IMR-90 (cell line): ENCODE data around the gene SLC10A6. TPM values are rescaled to one million over a fixed set of nuclear protein-coding genes. Genes with fewer than 3 reads are reported as not detected.

ENCODE experiments used
- ATAC-seq: fragments of 200-7000 bp; cut with Tn5 transposase; 2 replicates; pipeline ENCODE4 v1.9.1; 2020; ENCODE audit warnings: low read depth, mild to moderate bottlenecking, moderate library complexity
- BruUV-seq: library from RNA; stranded (reverse); fragments of 400-500 nt; replicated peaks from 2 replicates; lab custom pipeline; 2021; lab: Mats Ljungman, UMichigan
- CTCF ChIA-PET: fragments of 300-600 bp; formaldehyde crosslinking; extraction: SDS; loops from one replicate; lab custom pipeline; 2021; ENCODE audit warnings: antibody characterized with exemption; lab: Yijun Ruan, JAX
- POLR2A ChIA-PET: fragments of 300-600 bp; sonication (Branson Sonifier 250); formaldehyde crosslinking; loops from one replicate; lab custom pipeline; 2022; ENCODE audit warnings: antibody characterized with exemption; ENCODE audit not compliant: unreplicated experiment; lab: Charles Lee
- DNase-seq: peaks from one replicate; pipeline ENCODE4 v3.0.0; 2013
- H2AFZ ChIP-seq: replicated peaks from 2 replicates; pipeline ENCODE3; 2013; ENCODE audit warnings: low read length, mild to moderate bottlenecking; ENCODE audit not compliant: poor library complexity
- H2AK5ac ChIP-seq: 2 replicates; pipeline ENCODE4 v1.6.1; 2013; ENCODE audit warnings: low read depth, low read length, inconsistent platforms
- H2AK9ac ChIP-seq: replicated peaks from 2 replicates; pipeline ENCODE3; 2013; ENCODE audit warnings: mild to moderate bottlenecking, low read depth, low read length, moderate library complexity; ENCODE audit not compliant: poor library complexity
- H2BK120ac ChIP-seq: 2 replicates; pipeline ENCODE4 v1.6.1; 2013; ENCODE audit warnings: low read depth, low read length, inconsistent platforms
- H2BK15ac ChIP-seq: 3 replicates; pipeline ENCODE4 v1.6.1; 2013; ENCODE audit warnings: low read depth, low read length, inconsistent platforms
- H2BK20ac ChIP-seq: 2 replicates; pipeline ENCODE4 v1.6.1; 2013; ENCODE audit warnings: low read depth, mild to moderate bottlenecking, inconsistent platforms, low read length, moderate library complexity
- H2BK5ac ChIP-seq: 2 replicates; pipeline ENCODE4 v1.6.1; 2013; ENCODE audit warnings: mild to moderate bottlenecking, low read depth, low read length, inconsistent platforms; ENCODE audit not compliant: poor library complexity, severe bottlenecking
- H3K14ac ChIP-seq: replicated peaks from 2 replicates; pipeline ENCODE4 v1.6.1; 2013; ENCODE audit warnings: low read depth, low read length, inconsistent platforms
- H3K18ac ChIP-seq: 2 replicates; pipeline ENCODE4 v1.6.1; 2013; ENCODE audit warnings: low read depth, low read length, control low read depth
- H3K23ac ChIP-seq: 2 replicates; pipeline ENCODE4 v1.6.1; 2013; ENCODE audit warnings: low read depth, low read length, inconsistent platforms
- H3K27ac ChIP-seq: 2 replicates; pipeline ENCODE4 v1.5.1; 2013; ENCODE audit warnings: mild to moderate bottlenecking, control low read depth, low read length; ENCODE audit not compliant: insufficient read depth
- H3K27me3 ChIP-seq: 2 replicates; pipeline ENCODE4 v1.6.1; 2013; ENCODE audit warnings: low read length; ENCODE audit not compliant: control insufficient read depth, insufficient read depth
- H3K36me3 ChIP-seq: 2 replicates; pipeline ENCODE4 v1.6.1; 2013; ENCODE audit warnings: low read length, mixed read lengths; ENCODE audit not compliant: control insufficient read depth, insufficient read depth
- H3K4ac ChIP-seq: 2 replicates; pipeline ENCODE4 v1.6.1; 2013; ENCODE audit warnings: low read depth, low read length, inconsistent platforms
- H3K4me1 ChIP-seq: 2 replicates; pipeline ENCODE4 v1.6.1; 2013; ENCODE audit warnings: low read length, mixed read lengths; ENCODE audit not compliant: control insufficient read depth, insufficient read depth
- H3K4me2 ChIP-seq: 2 replicates; pipeline ENCODE4 v1.6.1; 2013; ENCODE audit warnings: low read depth, mild to moderate bottlenecking, control low read depth, low read length, moderate library complexity
- H3K4me3 ChIP-seq: 2 replicates; pipeline ENCODE4 v1.5.1; 2013; ENCODE audit warnings: low read depth, mild to moderate bottlenecking, control low read depth, low read length, moderate library complexity; ENCODE audit not compliant: insufficient read depth
- H3K56ac ChIP-seq: 2 replicates; pipeline ENCODE4 v1.6.1; 2013; ENCODE audit warnings: low read length, inconsistent platforms; ENCODE audit not compliant: insufficient read depth; ENCODE audit errors: extremely low read depth
- H3K79me1 ChIP-seq, 2 experiments: 2 replicates each; pipeline ENCODE4 v1.6.1; 2013; ENCODE audit warnings: low read length in 2 of 2, inconsistent platforms in 1 of 2, low read depth in 1 of 2
- H3K9ac ChIP-seq: 2 replicates; pipeline ENCODE4 v1.6.1; 2013; ENCODE audit warnings: low read depth, low read length, control low read depth
- H3K9me1 ChIP-seq: 2 replicates; pipeline ENCODE4 v1.6.1; 2013; ENCODE audit warnings: low read length, inconsistent platforms; ENCODE audit not compliant: insufficient read depth
- H3K9me3 ChIP-seq: 2 replicates; pipeline ENCODE4 v1.6.1; 2013; ENCODE audit warnings: low read length; ENCODE audit not compliant: control insufficient read depth, insufficient read depth
- H4K20me1 ChIP-seq: 2 replicates; pipeline ENCODE4 v1.6.1; 2013; ENCODE audit warnings: low read length, inconsistent platforms; ENCODE audit not compliant: insufficient read depth
- H4K5ac ChIP-seq: 2 replicates; pipeline ENCODE4 v1.6.1; 2013; ENCODE audit warnings: mild to moderate bottlenecking, low read depth, low read length, control low read depth
- H4K8ac ChIP-seq, 2 experiments: 2 replicates each; pipeline ENCODE4 v1.6.1; 2013; ENCODE audit warnings: low read depth in 2 of 2, low read length in 2 of 2, control low read depth in 1 of 2, inconsistent platforms in 1 of 2
- H4K91ac ChIP-seq: 2 replicates; pipeline ENCODE4 v1.6.1; 2013; ENCODE audit warnings: low read depth, low read length, inconsistent platforms; ENCODE audit not compliant: insufficient read depth
- BHLHE40 ChIP-seq: fragments of 150-350 bp; IDR thresholded peaks from 2 replicates; pipeline ENCODE4 v1.6.1; 2016; ENCODE audit warnings: mild to moderate bottlenecking, low read depth, low read length
- CEBPB ChIP-seq: IDR thresholded peaks from 2 replicates; pipeline ENCODE4 v1.6.1; 2012; ENCODE audit warnings: low read depth, low read length, improper control_type of control experiment
- CHD1 ChIP-seq: IDR thresholded peaks from 2 replicates; pipeline ENCODE4 v1.6.1; 2012; ENCODE audit warnings: low read depth, low read length, improper control_type of control experiment
- FOS ChIP-seq: fragments of 150-350 bp; IDR thresholded peaks from 2 replicates; pipeline ENCODE4 v1.6.1; 2016; ENCODE audit warnings: low read depth, low read length
- MAFK ChIP-seq: IDR thresholded peaks from 2 replicates; pipeline ENCODE4 v1.6.1; 2012; ENCODE audit warnings: low read depth, low read length, improper control_type of control experiment
- MAZ ChIP-seq: IDR thresholded peaks from 2 replicates; pipeline ENCODE4 v1.6.1; 2012; ENCODE audit warnings: low read depth, mild to moderate bottlenecking, low read length, improper control_type of control experiment, moderate library complexity, borderline replicate concordance
- POLR2A ChIP-seq: IDR thresholded peaks from 2 replicates; pipeline ENCODE4 v1.6.1; 2012; ENCODE audit warnings: mild to moderate bottlenecking, low read depth, low read length
- RAD21 ChIP-seq: IDR thresholded peaks from 2 replicates; pipeline ENCODE4 v1.6.1; 2012; ENCODE audit warnings: low read length, improper control_type of control experiment
- RCOR1 ChIP-seq: IDR thresholded peaks from 2 replicates; pipeline ENCODE4 v1.6.1; 2012; ENCODE audit warnings: mild to moderate bottlenecking, low read length, improper control_type of control experiment; ENCODE audit not compliant: insufficient replicate concordance
- RFX5 ChIP-seq: IDR thresholded peaks from 2 replicates; pipeline ENCODE4 v1.8.0; 2012; ENCODE audit warnings: low read depth, mild to moderate bottlenecking, low read length, moderate library complexity
- SMC3 ChIP-seq: fragments of 150-350 bp; IDR thresholded peaks from 2 replicates; pipeline ENCODE4 v1.6.1; 2016; ENCODE audit warnings: low read depth, mild to moderate bottlenecking, antibody characterized with exemption, low read length, moderate library complexity
- WGBS, 2 experiments: methylation state at CpG; one replicate each; pipeline versions ENCODE4 v1.1.5 to v1.1.7; 2013; ENCODE audit warnings: missing lambda C conversion rate in 2 of 2; ENCODE audit not compliant: insufficient read length in 1 of 2; ENCODE audit errors: extremely low coverage in 2 of 2; 5-methylcytosine and 5-hydroxymethylcytosine counted together
- dilution Hi-C: fragments of 300-500 bp; cut with HindIII; formaldehyde crosslinking; loops from one replicate; pipeline ENCODE4 v1.14.3; 2018; ENCODE audit warnings: low sequenced_read_pairs; ENCODE audit not compliant: unreplicated experiment
- in situ Hi-C: fragments of 300-500 bp; cut with MboI; formaldehyde crosslinking; loops from 3 replicates; pipeline ENCODE4 v1.14.3; 2019; ENCODE audit warnings: low sequenced_read_pairs, inconsistent platforms, mixed read lengths
- intact Hi-C: fragments of 100-400 bp; cut with micrococcal nuclease; formaldehyde crosslinking; loops from 2 replicates; pipeline ENCODE4 v1.10.0; 2022
- polyA plus RNA-seq, 3 experiments: library from polyadenylated mRNA; depleted of rRNA; stranded (reverse); fragments of >200 nt; gene quantifications; 2 replicates each; pipeline ENCODE4 v1.2.3, GENCODE V29; 2012; ENCODE audit warnings: low replicate concordance in 1 of 3
- total RNA-seq: library from RNA; depleted of rRNA; stranded (reverse); fragments of >200 nt; gene quantifications from 2 replicates; pipeline ENCODE4 v1.2.3, GENCODE V29; 2012
- TF ChIP-seq, protein P1 (sequence below): conservative IDR thresholded peaks from 2 replicates; pipeline ENCODE4 v1.5.1; 2012; ENCODE audit warnings: mild to moderate bottlenecking, low read depth, low read length, improper control_type of control experiment
- TF ChIP-seq, protein P2 (sequence below): fragments of 150-350 bp; IDR thresholded peaks from 2 replicates; pipeline ENCODE4 v1.6.1; 2016; ENCODE audit warnings: low read depth, mild to moderate bottlenecking, low read length, moderate library complexity, borderline replicate concordance
- TF ChIP-seq, protein P3 (sequence below): fragments of 150-350 bp; IDR thresholded peaks from 2 replicates; pipeline ENCODE4 v1.6.1; 2017; ENCODE audit warnings: mild to moderate bottlenecking, antibody characterized with exemption, low read length, low read depth

SLC10A6 gene
- total and polyA plus RNA-seq, 2 of the 4 experiments (the other 2 are of a cell fraction): not detected

DNA sequence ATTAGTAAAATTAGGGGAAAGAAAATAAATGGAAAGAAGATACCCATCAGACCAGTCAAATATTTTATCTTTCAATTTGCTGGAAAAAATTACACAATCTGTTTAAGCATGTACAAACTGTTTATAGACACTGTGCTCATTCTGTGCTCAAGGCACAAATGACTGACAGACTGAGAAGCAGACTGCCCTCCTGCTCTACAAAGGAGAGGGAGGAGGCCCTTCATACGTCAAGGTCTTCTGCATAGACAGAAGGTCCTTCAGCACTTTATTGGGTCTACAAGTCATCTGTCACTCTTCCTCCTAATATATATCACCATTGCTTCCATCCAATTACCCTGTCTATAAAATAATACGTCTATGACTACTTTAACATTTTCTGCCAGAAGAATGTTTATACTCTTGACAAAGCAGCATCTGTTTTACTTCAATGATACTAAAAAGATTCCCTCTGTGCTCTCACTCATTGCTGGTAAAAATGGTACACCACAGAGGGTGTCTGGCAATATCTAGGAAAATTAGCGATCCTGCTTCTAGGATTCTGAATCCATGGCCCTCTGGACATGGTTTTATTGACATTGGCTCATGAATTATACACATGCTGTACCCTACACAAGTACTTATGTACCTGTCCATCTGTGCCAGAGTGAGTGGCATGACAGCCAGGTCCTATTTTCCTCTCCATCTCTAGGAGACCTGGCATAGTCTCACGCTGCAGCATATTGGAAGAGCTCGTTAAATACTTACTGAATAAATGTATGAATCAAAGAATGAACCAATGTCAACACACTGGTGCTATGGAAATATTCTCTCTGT is 11.3 kb downstream of the SLC10A6 start:
- peak overlapping the region; percentile 41 for H3K4me2 ChIP-seq
- no peak overlapping the region for H2AK9ac ChIP-seq
- peak overlapping the region; percentile 86 for H2BK20ac ChIP-seq
- peak overlapping the region; percentile 84 for H4K5ac ChIP-seq
- no peaks in the 10 kb centered on the region for H3K36me3 ChIP-seq
- intact Hi-C loops: no loop called here
- no peak overlapping the region for H2AFZ ChIP-seq
- peak overlapping the region; percentile 63 for H3K4ac ChIP-seq
- no peaks in the 10 kb centered on the region for H3K27me3 ChIP-seq
- ChIA-PET CTCF (interaction anchor here (0.7 kb wide), 1 partner anchor 50 kb away, joined by 6 read pairs; no protein-coding TSS in a partner anchor), POLR2A (no interaction called here)
- H2AK5ac ChIP-seq: peak overlapping the region; percentile 17; the same call in 1 of the 2 replicates
- H4K91ac ChIP-seq: peak overlapping the region; percentile 55; the same call in 1 of the 2 replicates
- peak overlapping the region; percentile 54; the same call in 1 of the 2 replicates for H3K27ac ChIP-seq
- peak overlapping the region; percentile 79 for H2BK120ac ChIP-seq
- H3K18ac ChIP-seq: peak overlapping the region; percentile 71; the same call in 1 of the 2 replicates
- peak overlapping the region; percentile 48 for H2BK5ac ChIP-seq
- DNase-seq: no peak
- H3K4me3 ChIP-seq: no peak overlapping the region
- peaks cover 16% of the 10 kb centered on the region for H3K4me1 ChIP-seq
- in situ Hi-C loops: no loop called here
- H4K8ac ChIP-seq: peak overlapping the region in 1 of 2 experiments; percentile 32; a peak in 1 of 4 replicates
- H3K79me1 ChIP-seq: no peaks in the 10 kb centered on the region
- H3K9me1 ChIP-seq: peaks cover 13% of the 10 kb centered on the region
- dilution Hi-C loops: no loop called here
- peak overlapping the region; percentile 49; the same call in 1 of the 2 replicates for H3K23ac ChIP-seq
- H3K56ac ChIP-seq: no peak overlapping the region
- H3K9me3 ChIP-seq: no peaks in the 10 kb centered on the region
- no TSS peak for BruUV-seq
- no CpG with 5 or more reads among the region's 5 CpGs for WGBS, 2 experiments
- H4K20me1 ChIP-seq: no peaks in the 10 kb centered on the region; the same call in 1 of the 2 replicates
- peak overlapping the region; percentile 23 for H3K14ac ChIP-seq
- ATAC-seq: no peak
- H3K9ac ChIP-seq: no peak overlapping the region
- peak overlapping the region; percentile 69; the same call in 1 of the 3 replicates for H2BK15ac ChIP-seq
- no peak for TF ChIP-seq FOS
- TF ChIP-seq, protein P1, sequence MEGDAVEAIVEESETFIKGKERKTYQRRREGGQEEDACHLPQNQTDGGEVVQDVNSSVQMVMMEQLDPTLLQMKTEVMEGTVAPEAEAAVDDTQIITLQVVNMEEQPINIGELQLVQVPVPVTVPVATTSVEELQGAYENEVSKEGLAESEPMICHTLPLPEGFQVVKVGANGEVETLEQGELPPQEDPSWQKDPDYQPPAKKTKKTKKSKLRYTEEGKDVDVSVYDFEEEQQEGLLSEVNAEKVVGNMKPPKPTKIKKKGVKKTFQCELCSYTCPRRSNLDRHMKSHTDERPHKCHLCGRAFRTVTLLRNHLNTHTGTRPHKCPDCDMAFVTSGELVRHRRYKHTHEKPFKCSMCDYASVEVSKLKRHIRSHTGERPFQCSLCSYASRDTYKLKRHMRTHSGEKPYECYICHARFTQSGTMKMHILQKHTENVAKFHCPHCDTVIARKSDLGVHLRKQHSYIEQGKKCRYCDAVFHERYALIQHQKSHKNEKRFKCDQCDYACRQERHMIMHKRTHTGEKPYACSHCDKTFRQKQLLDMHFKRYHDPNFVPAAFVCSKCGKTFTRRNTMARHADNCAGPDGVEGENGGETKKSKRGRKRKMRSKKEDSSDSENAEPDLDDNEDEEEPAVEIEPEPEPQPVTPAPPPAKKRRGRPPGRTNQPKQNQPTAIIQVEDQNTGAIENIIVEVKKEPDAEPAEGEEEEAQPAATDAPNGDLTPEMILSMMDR: no peak
- TF ChIP-seq CEBPB: no peak
- no peak for TF ChIP-seq SMC3
- TF ChIP-seq BHLHE40: no peak
- no peak for TF ChIP-seq RCOR1
- no peak for TF ChIP-seq MAFK
- TF ChIP-seq RAD21: no peak
- no peak for TF ChIP-seq RFX5
- TF ChIP-seq MAZ: no peak
- TF ChIP-seq, protein P2, sequence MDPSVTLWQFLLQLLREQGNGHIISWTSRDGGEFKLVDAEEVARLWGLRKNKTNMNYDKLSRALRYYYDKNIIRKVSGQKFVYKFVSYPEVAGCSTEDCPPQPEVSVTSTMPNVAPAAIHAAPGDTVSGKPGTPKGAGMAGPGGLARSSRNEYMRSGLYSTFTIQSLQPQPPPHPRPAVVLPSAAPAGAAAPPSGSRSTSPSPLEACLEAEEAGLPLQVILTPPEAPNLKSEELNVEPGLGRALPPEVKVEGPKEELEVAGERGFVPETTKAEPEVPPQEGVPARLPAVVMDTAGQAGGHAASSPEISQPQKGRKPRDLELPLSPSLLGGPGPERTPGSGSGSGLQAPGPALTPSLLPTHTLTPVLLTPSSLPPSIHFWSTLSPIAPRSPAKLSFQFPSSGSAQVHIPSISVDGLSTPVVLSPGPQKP: no peak
- TF ChIP-seq POLR2A: no peak
- no peak for TF ChIP-seq CHD1
- TF ChIP-seq, protein P3, sequence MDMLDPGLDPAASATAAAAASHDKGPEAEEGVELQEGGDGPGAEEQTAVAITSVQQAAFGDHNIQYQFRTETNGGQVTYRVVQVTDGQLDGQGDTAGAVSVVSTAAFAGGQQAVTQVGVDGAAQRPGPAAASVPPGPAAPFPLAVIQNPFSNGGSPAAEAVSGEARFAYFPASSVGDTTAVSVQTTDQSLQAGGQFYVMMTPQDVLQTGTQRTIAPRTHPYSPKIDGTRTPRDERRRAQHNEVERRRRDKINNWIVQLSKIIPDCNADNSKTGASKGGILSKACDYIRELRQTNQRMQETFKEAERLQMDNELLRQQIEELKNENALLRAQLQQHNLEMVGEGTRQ: no peak
